ENCODE results near the gene EAPP.
"Not testable (repeated sequence)": the region's sequence is repeated elsewhere in the genome, so short reads cannot be mapped to it uniquely, and the experiment has no call there.

GRCh38 chr14:34538096-34538495, 1.4 kb downstream of the EAPP start:
- TF ChIP-seq, protein P1, sequence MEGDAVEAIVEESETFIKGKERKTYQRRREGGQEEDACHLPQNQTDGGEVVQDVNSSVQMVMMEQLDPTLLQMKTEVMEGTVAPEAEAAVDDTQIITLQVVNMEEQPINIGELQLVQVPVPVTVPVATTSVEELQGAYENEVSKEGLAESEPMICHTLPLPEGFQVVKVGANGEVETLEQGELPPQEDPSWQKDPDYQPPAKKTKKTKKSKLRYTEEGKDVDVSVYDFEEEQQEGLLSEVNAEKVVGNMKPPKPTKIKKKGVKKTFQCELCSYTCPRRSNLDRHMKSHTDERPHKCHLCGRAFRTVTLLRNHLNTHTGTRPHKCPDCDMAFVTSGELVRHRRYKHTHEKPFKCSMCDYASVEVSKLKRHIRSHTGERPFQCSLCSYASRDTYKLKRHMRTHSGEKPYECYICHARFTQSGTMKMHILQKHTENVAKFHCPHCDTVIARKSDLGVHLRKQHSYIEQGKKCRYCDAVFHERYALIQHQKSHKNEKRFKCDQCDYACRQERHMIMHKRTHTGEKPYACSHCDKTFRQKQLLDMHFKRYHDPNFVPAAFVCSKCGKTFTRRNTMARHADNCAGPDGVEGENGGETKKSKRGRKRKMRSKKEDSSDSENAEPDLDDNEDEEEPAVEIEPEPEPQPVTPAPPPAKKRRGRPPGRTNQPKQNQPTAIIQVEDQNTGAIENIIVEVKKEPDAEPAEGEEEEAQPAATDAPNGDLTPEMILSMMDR (IDR thresholded peaks at IDR 0.05): not testable (repeated sequence)
- not testable (repeated sequence) for TF ChIP-seq POLR2A, POLR2AphosphoS5 (IDR thresholded peaks at IDR 0.05)

Measured in transverse colon (tissue), 4 donors.